GM19438 (cell line): ENCODE data around the gene MCF2L.
"Not testable (repeated sequence)": the region's sequence is repeated elsewhere in the genome, so short reads cannot be mapped to it uniquely, and the experiment has no call there.

ENCODE experiments used
- ATAC-seq: cut with Tn5 transposase; IDR thresholded peaks from one replicate; pipeline ENCODE4 v1.9.1; 2021; ENCODE audit warnings: low read depth; ENCODE audit not compliant: unreplicated experiment

The MCF2L gene

GRCh38 chr13:113026391-113026910 lies 57.4 kb downstream of the MCF2L start:
- ATAC-seq = no peak

GRCh38 chr13:113027095-113027494 lies 58.1 kb downstream of the MCF2L start:
- no peak for ATAC-seq

- no peak for ATAC-seq
These were observed 58.6 kb downstream of the MCF2L start for GRCh38 chr13:113027566-113027965.

GRCh38 chr13:113028336-113029060 lies 59.5 kb downstream of the MCF2L start:
- ATAC-seq = no peak

- ATAC-seq = no peak
These were observed 60.0 kb downstream of the MCF2L start for GRCh38 chr13:113029061-113029445.

GRCh38 chr13:113029487-113030258 lies 60.7 kb downstream of the MCF2L start:
- ATAC-seq = no peak

GRCh38 chr13:113030259-113030640 lies 61.2 kb downstream of the MCF2L start:
- not testable (repeated sequence) for ATAC-seq

- ATAC-seq = no peak
These were observed 62.5 kb downstream of the MCF2L start for GRCh38 chr13:113031465-113031864.

GRCh38 chr13:113032291-113032690 lies 63.3 kb downstream of the MCF2L start:
- ATAC-seq = no peak

- no peak for ATAC-seq
These were observed 64.2 kb downstream of the MCF2L start for GRCh38 chr13:113033054-113033850.

GRCh38 chr13:113034451-113035212 lies 65.6 kb downstream of the MCF2L start:
- no peak for ATAC-seq

- no peak for ATAC-seq
These were observed 66.3 kb downstream of the MCF2L start for GRCh38 chr13:113035213-113035800.

GRCh38 chr13:113036401-113036800 lies 67.4 kb downstream of the MCF2L start:
- no peak for ATAC-seq

GRCh38 chr13:113040031-113040430 lies 71.0 kb downstream of the MCF2L start:
- ATAC-seq = no peak

GRCh38 chr13:113040597-113041292 lies 71.7 kb downstream of the MCF2L start:
- ATAC-seq = no peak

- no peak for ATAC-seq
These were observed 72.3 kb downstream of the MCF2L start for GRCh38 chr13:113041293-113041690.

GRCh38 chr13:113041896-113042295 lies 72.9 kb downstream of the MCF2L start:
- no peak for ATAC-seq

GRCh38 chr13:113042456-113042855 lies 73.4 kb downstream of the MCF2L start:
- no peak for ATAC-seq

- no peak for ATAC-seq
These were observed 74.1 kb downstream of the MCF2L start for GRCh38 chr13:113043001-113043630.
